Fibroblast of lung (primary cell): Measurements from ENCODE around the gene TMEFF2. TPM values are rescaled to one million over a fixed set of nuclear protein-coding genes. Genes with fewer than 3 reads are reported as not detected.

Experiments used
- DNase-seq, 2 donors: peaks; one replicate each; pipeline versions ENCODE4 v3.0.0 to v3.0.0-alpha.2; 2010; ENCODE audit warnings: low read depth in 2 of 2
- H2AFZ ChIP-seq: 2 replicates; pipeline ENCODE4 v1.5.1; 2012; ENCODE audit warnings: low read length, control low read depth, inconsistent platforms
- H3K27ac ChIP-seq: 2 replicates; pipeline ENCODE4 v1.5.1; 2011; ENCODE audit warnings: low read length, control low read depth; ENCODE audit not compliant: insufficient read depth
- H3K27me3 ChIP-seq: 2 replicates; pipeline ENCODE4 v1.5.1; 2011; ENCODE audit warnings: mild to moderate bottlenecking, low read length; ENCODE audit not compliant: control insufficient read depth, insufficient read depth
- H3K36me3 ChIP-seq: 2 replicates; pipeline ENCODE4 v1.5.1; 2011; ENCODE audit warnings: low read length; ENCODE audit not compliant: control insufficient read depth, insufficient read depth
- H3K4me1 ChIP-seq: 2 replicates; pipeline ENCODE4 v1.5.1; 2011; ENCODE audit warnings: low read length; ENCODE audit not compliant: control insufficient read depth, insufficient read depth; ENCODE audit errors: extremely low read depth
- H3K4me2 ChIP-seq: 2 replicates; pipeline ENCODE4 v1.5.1; 2011; ENCODE audit warnings: low read length, control low read depth; ENCODE audit not compliant: insufficient read depth; ENCODE audit errors: extremely low read depth
- H3K4me3 ChIP-seq, 4 experiments: fragments of 200-600 bp in 1 of 4; sonication (generic) in 1 of 4; replicated peaks in 1 of 4; 2 replicates each; pipeline ENCODE4 v1.5.1; 2011 to 2016; ENCODE audit warnings: low read length in 4 of 4, low read depth in 3 of 4, mild to moderate bottlenecking in 3 of 4, control low read depth in 2 of 4, inconsistent platforms in 1 of 4, mixed read lengths in 1 of 4; ENCODE audit not compliant: insufficient read depth in 1 of 4; ENCODE audit errors: control extremely low read depth in 1 of 4
- H3K79me2 ChIP-seq: 2 replicates; pipeline ENCODE4 v1.5.1; 2012; ENCODE audit warnings: mild to moderate bottlenecking, low read length, inconsistent platforms; ENCODE audit not compliant: control insufficient read depth, insufficient read depth
- H3K9ac ChIP-seq: 2 replicates; pipeline ENCODE4 v1.5.1; 2011; ENCODE audit warnings: mild to moderate bottlenecking, low read length, control low read depth; ENCODE audit not compliant: insufficient read depth
- H3K9me3 ChIP-seq: 2 replicates; pipeline ENCODE4 v1.5.1; 2012; ENCODE audit warnings: low read depth, low read length; ENCODE audit not compliant: control insufficient read depth, insufficient read depth
- H4K20me1 ChIP-seq: 2 replicates; pipeline ENCODE4 v1.5.1; 2011; ENCODE audit warnings: low read length; ENCODE audit not compliant: control insufficient read depth, insufficient read depth; ENCODE audit errors: extremely low read depth
- EZH2 ChIP-seq: IDR thresholded peaks from 2 replicates; pipeline ENCODE4 v1.5.1; 2012; ENCODE audit warnings: low read length, control low read depth, mild to moderate bottlenecking; ENCODE audit errors: missing control alignments
- polyA plus RNA-seq, 2 donors: library from polyadenylated mRNA; depleted of rRNA in 1 of 2; stranded (reverse) in 1 of 2; unstranded in 1 of 2; fragments of >200 nt; gene quantifications; 2 replicates each; pipeline ENCODE4 v1.2.1, GENCODE V29; 2011 to 2012; ENCODE audit warnings: missing spikeins in 1 of 2
- total RNA-seq: library from RNA; depleted of rRNA; stranded (reverse); fragments of >200 nt; gene quantifications from 2 replicates; pipeline ENCODE4 v1.2.1, GENCODE V29; 2014
- TF ChIP-seq, protein P1 (sequence below), 2 donors: IDR thresholded peaks in 1 of 2; conservative IDR thresholded peaks in 1 of 2; 1 replicate in 1 of 2; 2 replicates in 1 of 2; pipeline ENCODE4 v1.5.1; 2011 to 2012; ENCODE audit warnings: low read length in 2 of 2, control low read depth in 1 of 2, inconsistent platforms in 1 of 2, low read depth in 1 of 2, mild to moderate bottlenecking in 1 of 2

The TMEFF2 gene
- total and polyA plus RNA-seq, 2 donors (not counting 1 experiment from before 2014, with no cell fraction given) = 0.33 to 0.87 TPM

DNA sequence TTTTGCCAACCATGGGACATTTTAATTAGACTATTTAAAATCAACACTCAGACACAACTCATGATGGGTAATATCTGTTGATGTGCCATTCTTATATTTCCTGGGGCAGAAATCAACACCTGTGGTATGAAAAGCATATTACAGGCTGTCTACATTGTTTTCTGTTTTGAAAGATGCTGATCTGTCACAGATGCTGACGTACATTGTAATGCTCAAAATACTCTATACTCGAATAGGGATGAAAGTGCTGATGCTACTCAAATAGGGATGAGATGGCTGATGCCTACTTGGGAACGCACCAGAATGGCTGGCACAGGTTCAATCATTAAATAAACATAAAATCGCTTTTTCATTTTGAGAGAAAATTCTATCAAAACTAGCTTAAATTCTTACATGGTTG, 41.2 kb downstream of the TMEFF2 start:
- no peaks in the 10 kb centered on the region for H3K79me2 ChIP-seq
- H3K36me3 ChIP-seq = no peaks in the 10 kb centered on the region
- DNase-seq = no peak
- no peaks in the 10 kb centered on the region for H4K20me1 ChIP-seq
- no peak for TF ChIP-seq EZH2
- TF ChIP-seq, protein P1, sequence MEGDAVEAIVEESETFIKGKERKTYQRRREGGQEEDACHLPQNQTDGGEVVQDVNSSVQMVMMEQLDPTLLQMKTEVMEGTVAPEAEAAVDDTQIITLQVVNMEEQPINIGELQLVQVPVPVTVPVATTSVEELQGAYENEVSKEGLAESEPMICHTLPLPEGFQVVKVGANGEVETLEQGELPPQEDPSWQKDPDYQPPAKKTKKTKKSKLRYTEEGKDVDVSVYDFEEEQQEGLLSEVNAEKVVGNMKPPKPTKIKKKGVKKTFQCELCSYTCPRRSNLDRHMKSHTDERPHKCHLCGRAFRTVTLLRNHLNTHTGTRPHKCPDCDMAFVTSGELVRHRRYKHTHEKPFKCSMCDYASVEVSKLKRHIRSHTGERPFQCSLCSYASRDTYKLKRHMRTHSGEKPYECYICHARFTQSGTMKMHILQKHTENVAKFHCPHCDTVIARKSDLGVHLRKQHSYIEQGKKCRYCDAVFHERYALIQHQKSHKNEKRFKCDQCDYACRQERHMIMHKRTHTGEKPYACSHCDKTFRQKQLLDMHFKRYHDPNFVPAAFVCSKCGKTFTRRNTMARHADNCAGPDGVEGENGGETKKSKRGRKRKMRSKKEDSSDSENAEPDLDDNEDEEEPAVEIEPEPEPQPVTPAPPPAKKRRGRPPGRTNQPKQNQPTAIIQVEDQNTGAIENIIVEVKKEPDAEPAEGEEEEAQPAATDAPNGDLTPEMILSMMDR (conservative IDR thresholded peaks at IDR 0.05 in 1 of 2, IDR thresholded peaks at IDR 0.05 in 1 of 2; ENCODE audit: low read depth in 1 of 2, low read length in 2 of 2) = no peak
- no peaks in the 10 kb centered on the region for H3K9me3 ChIP-seq
- H3K27me3 ChIP-seq = no peaks in the 10 kb centered on the region
- no peak overlapping the region for H3K4me2 ChIP-seq
- H3K9ac ChIP-seq = no peak overlapping the region
- no peak overlapping the region for H3K27ac ChIP-seq
- H3K4me1 ChIP-seq = peaks cover 4% of the 10 kb centered on the region
- H3K4me3 ChIP-seq = no peak overlapping the region
- no peak overlapping the region for H2AFZ ChIP-seq

DNA sequence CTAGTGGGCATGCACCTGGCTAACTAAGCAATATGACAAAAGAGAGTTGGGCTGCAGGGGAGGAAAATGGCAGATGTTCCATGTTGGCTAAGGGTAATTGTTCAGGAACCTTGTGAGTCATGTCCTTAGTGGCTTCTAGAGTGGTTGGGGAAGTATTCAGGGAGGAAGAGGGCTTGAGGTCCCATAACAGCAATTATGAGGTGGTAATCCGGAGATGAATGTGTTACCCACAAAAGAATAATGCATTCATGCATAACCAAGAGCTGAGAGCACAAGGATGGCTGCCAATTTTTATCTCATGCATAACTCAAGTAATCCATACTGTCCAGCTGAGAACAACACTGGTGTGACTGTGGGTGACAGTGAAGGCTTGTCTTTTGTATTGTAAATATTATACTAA, 42.9 kb downstream of the TMEFF2 start:
- no peaks in the 10 kb centered on the region for H3K79me2 ChIP-seq
- no peak for TF ChIP-seq EZH2
- H2AFZ ChIP-seq = no peak overlapping the region
- H4K20me1 ChIP-seq = no peaks in the 10 kb centered on the region
- no peaks in the 10 kb centered on the region for H3K9me3 ChIP-seq
- no peak overlapping the region for H3K27ac ChIP-seq
- no peak overlapping the region for H3K9ac ChIP-seq
- H3K4me3 ChIP-seq = no peak overlapping the region
- no peaks in the 10 kb centered on the region for H3K27me3 ChIP-seq
- DNase-seq = peak; percentile 75 to 98
- peaks cover 9% of the 10 kb centered on the region for H3K4me1 ChIP-seq
- H3K4me2 ChIP-seq = no peak overlapping the region
- H3K36me3 ChIP-seq = no peaks in the 10 kb centered on the region

DNA sequence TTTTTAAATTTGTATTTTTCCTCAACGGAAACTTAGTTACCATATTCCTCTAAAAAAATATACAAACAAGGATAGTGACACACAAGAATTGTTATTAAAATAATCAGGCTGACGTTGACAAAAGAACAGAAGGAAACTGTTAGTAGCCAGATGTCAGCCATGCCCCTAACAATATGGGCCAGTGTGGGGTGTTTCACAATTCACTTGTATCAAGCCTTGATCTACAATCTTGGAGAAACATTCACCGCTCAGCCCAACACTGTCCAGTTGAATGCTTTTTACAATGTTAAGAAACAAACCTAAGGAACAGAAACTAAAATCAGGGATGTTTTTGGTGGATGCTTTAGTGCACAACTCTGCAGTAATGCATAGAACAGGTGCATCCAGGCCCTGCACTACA, 44.6 kb downstream of the TMEFF2 start:
- no peaks in the 10 kb centered on the region for H4K20me1 ChIP-seq
- peak in 1 of 2 donors; percentile 49 for DNase-seq
- TF ChIP-seq, protein P1 (conservative IDR thresholded peaks at IDR 0.05 in 1 of 2, IDR thresholded peaks at IDR 0.05 in 1 of 2; ENCODE audit: low read depth in 1 of 2, low read length in 2 of 2) = no peak
- TF ChIP-seq EZH2 = no peak

More for the DNA sequence above, 44.6 kb downstream of the TMEFF2 start:
- Histone ChIP-seq H3K4me3 (no peak overlapping the region), H3K27me3 (no peaks in the 10 kb centered on the region), H3K4me2 (no peak overlapping the region), H3K9ac (no peak overlapping the region), H3K36me3 (no peaks in the 10 kb centered on the region), H3K4me1 (peaks cover 16% of the 10 kb centered on the region), H2AFZ (no peak overlapping the region), H3K27ac (no peak overlapping the region), H3K9me3 (no peaks in the 10 kb centered on the region), H3K79me2 (no peaks in the 10 kb centered on the region)
